Fibroblast of villous mesenchyme (primary cell): ENCODE results near the gene B3GALT6. TPM values are rescaled to one million over a fixed set of nuclear protein-coding genes. Genes with fewer than 3 reads are reported as not detected.

Experiments
- DNase-seq: peaks from one replicate; pipeline ENCODE4 v3.0.0-alpha.2; 2010; ENCODE audit warnings: low read depth
- H3K4me3 ChIP-seq: 2 replicates; pipeline ENCODE4 v1.5.1; 2011; ENCODE audit warnings: low read depth, mild to moderate bottlenecking, low read length
- total RNA-seq: library from RNA; depleted of rRNA; stranded (reverse); fragments of >200 nt; gene quantifications from 2 replicates; pipeline ENCODE4 v1.2.3, GENCODE V29; 2012
- TF ChIP-seq, protein P1 (sequence below): IDR thresholded peaks from 2 replicates; pipeline ENCODE4 v1.5.1; 2012; ENCODE audit warnings: low read depth, mild to moderate bottlenecking, low read length; ENCODE audit not compliant: insufficient read depth

The B3GALT6 gene
- total RNA-seq, 1 donor = 25.0 TPM

DNA sequence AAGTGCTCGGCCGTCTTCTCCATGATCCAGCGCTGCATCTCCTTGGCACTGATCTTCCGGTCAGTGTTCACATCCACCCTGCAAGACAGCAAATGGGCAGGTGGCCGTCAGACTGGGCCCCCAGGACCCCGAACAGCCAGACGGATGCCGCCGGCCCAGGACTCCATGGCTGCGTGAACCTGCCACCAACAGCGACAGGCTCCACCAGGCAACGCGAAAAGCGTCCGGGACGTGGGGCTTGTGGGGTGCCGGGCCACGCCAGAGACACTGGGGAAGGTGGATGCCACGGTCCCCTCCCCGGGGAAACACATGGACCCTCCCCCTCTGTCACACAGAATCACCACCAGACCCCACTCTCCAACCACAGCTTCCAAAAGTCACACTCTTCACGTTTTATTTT is 8.1 kb upstream of the B3GALT6 start:
- no peak overlapping the region for H3K4me3 ChIP-seq
- no peak for DNase-seq
- TF ChIP-seq, protein P1, sequence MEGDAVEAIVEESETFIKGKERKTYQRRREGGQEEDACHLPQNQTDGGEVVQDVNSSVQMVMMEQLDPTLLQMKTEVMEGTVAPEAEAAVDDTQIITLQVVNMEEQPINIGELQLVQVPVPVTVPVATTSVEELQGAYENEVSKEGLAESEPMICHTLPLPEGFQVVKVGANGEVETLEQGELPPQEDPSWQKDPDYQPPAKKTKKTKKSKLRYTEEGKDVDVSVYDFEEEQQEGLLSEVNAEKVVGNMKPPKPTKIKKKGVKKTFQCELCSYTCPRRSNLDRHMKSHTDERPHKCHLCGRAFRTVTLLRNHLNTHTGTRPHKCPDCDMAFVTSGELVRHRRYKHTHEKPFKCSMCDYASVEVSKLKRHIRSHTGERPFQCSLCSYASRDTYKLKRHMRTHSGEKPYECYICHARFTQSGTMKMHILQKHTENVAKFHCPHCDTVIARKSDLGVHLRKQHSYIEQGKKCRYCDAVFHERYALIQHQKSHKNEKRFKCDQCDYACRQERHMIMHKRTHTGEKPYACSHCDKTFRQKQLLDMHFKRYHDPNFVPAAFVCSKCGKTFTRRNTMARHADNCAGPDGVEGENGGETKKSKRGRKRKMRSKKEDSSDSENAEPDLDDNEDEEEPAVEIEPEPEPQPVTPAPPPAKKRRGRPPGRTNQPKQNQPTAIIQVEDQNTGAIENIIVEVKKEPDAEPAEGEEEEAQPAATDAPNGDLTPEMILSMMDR = no peak

DNA sequence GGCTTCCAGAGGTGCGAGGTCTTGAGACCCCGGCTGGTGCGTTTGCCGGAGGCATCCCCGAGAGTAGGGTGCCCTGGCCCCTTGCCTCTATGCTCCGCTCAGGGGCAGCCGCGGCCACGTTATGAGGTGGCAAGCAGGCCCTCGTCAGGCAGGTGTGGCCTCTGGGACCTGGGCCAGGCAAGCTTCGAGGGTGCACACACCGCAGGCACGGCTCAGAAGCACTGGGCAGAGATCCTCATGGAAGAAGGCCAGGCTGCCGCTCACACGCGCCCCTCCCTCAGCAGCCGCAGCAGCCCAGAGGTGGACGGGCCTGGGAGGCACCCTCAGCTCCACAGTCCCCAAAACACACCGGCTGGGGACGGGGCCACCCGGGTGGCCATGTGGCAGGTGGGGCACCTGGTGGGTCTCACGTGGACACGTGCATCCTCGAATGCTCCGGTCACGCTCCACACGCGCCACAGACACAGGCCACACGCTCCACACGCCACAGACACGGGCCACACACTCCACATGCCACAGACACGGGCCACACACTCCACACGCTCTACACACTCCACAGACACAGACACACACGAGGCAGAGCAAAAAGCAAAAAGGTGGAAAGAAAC is 6.7 kb upstream of the B3GALT6 start:
- H3K4me3 ChIP-seq = no peak overlapping the region
- TF ChIP-seq, protein P1 = no peak
- DNase-seq = no peak

DNA sequence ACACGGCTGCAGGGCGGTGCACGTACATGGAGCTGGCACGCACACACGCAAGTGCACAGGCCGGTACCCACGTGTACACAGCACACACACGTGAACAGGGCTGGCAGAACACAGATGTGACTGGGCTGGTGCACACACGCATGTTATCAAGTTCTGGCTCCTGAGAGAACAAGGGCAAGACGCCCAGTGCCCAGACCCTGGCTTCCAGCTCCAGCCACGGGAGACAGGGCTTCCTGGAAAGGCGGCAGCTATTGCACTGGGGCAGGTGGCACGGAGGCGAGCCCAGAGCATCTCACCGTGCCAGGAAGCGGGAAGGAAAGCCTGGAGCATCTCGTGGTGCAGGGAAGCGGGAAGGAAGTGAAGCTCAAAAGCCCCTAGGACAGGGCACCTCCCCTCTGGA is 6.1 kb upstream of the B3GALT6 start:
- TF ChIP-seq, protein P1 = no peak
- no peak overlapping the region for H3K4me3 ChIP-seq
- DNase-seq = no peak

DNA sequence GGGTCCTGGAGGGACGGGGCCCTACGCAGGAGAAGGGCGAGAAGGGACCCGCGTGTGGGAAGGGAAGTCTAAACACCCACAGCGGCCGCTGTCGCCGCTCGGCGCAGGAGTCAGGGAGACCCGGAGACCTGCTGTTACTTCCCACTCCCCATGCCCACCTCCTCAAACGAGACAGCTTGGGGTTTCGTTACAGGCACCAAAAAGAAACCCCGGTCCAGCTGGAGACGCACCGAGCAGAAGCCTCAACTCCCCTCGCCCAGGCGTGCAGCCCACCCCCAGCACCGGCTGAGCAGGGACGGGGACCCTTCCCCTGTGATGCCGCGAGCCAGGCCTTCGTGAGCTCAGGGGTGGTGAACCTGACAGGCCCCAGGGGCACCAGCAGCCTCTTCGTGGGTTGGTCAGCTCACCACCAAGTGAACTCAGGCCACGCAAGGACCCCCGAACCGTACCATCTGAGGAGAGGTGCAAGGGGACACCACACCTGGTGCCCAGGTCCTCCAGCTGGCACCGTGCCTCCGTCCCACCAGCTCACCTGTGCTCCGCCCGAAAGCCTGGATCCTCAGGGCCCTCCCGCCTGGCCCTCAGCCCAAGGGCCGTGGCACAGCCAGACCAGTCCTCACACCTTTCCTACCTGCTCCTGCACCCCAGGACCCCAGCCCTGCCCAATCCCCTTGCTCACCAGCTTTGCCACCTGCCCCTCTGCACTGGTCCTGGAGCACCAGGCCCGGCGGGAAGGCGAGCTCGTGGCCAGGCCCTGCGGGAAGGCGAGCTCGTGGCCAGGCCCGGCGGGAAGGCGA is 5.3 kb upstream of the B3GALT6 start:
- no peak overlapping the region for H3K4me3 ChIP-seq
- no peak for DNase-seq
- TF ChIP-seq, protein P1 = no peak

DNA sequence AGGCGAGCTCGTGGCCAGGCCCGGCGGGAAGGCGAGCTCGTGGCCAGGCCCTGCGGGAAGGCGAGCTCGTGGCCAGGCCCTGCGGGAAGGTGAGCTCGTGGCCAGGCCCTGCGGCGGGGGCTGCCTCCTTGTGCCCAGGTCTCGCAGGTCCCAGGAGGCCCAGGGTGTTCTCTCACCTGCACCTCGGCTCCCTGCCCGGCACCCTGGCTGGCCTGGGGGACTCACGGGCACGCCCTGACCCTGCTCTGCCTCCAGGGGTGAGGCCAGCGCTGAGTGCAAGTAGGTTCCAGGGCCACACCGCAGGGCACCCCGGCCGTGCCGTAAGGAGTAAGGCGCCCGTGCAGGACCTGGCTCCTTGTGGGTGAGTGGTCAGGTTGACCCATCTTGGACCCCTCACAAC is 4.7 kb upstream of the B3GALT6 start:
- no peak for DNase-seq
- TF ChIP-seq, protein P1 = no peak
- no peak overlapping the region for H3K4me3 ChIP-seq

DNA sequence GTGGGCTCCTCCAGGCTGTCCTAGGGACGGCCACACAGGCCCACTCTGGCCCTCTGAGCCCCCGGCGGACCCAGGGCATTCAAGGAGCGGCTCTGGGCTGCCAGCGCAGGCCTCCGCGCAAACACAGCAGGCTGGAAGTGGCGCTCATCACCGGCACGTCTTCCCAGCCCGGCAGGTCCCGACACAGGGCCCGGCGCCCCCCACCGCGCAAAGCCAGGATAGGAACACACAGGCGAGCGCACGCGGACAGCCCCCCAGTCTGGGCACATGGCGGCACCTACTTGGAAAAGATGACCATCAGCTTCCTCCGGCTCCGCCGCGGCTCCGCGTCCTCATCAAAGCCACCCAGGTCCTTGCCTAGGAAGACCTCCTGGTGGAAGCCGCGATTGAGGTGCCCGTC is 3.9 kb upstream of the B3GALT6 start:
- no peak for DNase-seq
- no peak overlapping the region for H3K4me3 ChIP-seq
- TF ChIP-seq, protein P1 = no peak
